ENCODE measurements around the gene PRG2.

DNA sequence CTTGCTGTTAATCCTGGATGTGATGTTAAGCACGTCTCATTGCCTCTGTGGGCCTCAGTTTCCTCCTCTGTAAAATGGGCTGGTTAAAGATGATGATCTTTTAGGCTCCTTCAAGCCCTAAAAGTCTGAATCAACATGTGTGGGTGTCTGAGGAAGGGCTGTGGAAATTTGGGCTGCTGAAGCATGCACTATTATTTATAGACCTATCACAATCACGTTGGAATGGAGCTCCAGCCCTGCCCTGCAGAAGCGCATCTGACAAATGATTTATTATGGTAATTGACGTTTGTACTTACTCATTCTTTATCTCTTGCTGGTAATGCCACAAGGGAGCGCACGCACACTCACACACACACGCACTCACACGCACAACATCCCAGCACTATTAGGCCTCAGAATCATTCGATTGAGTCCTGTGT is 31.9 kb downstream of the PRG2 start:
- no peak for TF ChIP-seq POLR2A (IDR thresholded peaks at IDR 0.05; ENCODE audit: low read depth, low read length)
- TF ChIP-seq, protein P1, sequence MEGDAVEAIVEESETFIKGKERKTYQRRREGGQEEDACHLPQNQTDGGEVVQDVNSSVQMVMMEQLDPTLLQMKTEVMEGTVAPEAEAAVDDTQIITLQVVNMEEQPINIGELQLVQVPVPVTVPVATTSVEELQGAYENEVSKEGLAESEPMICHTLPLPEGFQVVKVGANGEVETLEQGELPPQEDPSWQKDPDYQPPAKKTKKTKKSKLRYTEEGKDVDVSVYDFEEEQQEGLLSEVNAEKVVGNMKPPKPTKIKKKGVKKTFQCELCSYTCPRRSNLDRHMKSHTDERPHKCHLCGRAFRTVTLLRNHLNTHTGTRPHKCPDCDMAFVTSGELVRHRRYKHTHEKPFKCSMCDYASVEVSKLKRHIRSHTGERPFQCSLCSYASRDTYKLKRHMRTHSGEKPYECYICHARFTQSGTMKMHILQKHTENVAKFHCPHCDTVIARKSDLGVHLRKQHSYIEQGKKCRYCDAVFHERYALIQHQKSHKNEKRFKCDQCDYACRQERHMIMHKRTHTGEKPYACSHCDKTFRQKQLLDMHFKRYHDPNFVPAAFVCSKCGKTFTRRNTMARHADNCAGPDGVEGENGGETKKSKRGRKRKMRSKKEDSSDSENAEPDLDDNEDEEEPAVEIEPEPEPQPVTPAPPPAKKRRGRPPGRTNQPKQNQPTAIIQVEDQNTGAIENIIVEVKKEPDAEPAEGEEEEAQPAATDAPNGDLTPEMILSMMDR (conservative IDR thresholded peaks at IDR 0.05; ENCODE audit: low read depth, low read length), result no peak
